Measurements from ENCODE around the gene MXD1.

Gene MXD1

GRCh38 chr2:69931832-69932595 lies 17.1 kb downstream of the MXD1 start:
- Histone ChIP-seq H3K4me3 (ENCODE audit: low read depth, low read length) (no peak overlapping the region), H3K36me3 (ENCODE audit: control insufficient read depth in 2 of 2, insufficient read depth in 1 of 2, low read length in 2 of 2) (peaks cover 0 to 20% of the 10 kb centered on the region in 2 experiments; a peak in 2 of 3 replicates), H3K9me3 (ENCODE audit: control insufficient read depth, insufficient read depth, low read depth, low read length) (no peaks in the 10 kb centered on the region), H3K4me1 (ENCODE audit: control insufficient read depth, insufficient read depth, low read length) (no peaks in the 10 kb centered on the region; the same call in 1 of the 2 replicates), H3K27ac (ENCODE audit: extremely low read depth, low read depth, low read length) (no peak overlapping the region)
- CTCF ChIA-PET: no interaction called here
- POLR2A ChIA-PET: interaction anchor here (1.6 kb wide), 1 partner anchor 17 kb away, joined by 5 read pairs; the partner anchor contains the start of gene MXD1
- no peak for TF ChIP-seq ZBTB17 (tag by site-specific recombination; IDR thresholded peaks at IDR 0.05)
- TF ChIP-seq MEIS1 (CRISPR knock-in tag; IDR thresholded peaks at IDR 0.05; ENCODE audit: borderline replicate concordance): no peak
- no peak for TF ChIP-seq ZNF433 (tag by site-specific recombination; IDR thresholded peaks at IDR 0.05; ENCODE audit: low read depth)
- no peak for TF ChIP-seq ZNF248 (tag by site-specific recombination; IDR thresholded peaks at IDR 0.05)
- no peak for TF ChIP-seq KLF9 (tag by site-specific recombination; IDR thresholded peaks at IDR 0.05; ENCODE audit: low read depth)
- TF ChIP-seq ZNF623 (tag by site-specific recombination; IDR thresholded peaks at IDR 0.05): no peak
- no peak for TF ChIP-seq ZNF404 (tag by site-specific recombination; IDR thresholded peaks at IDR 0.05)
- TF ChIP-seq, protein P1, sequence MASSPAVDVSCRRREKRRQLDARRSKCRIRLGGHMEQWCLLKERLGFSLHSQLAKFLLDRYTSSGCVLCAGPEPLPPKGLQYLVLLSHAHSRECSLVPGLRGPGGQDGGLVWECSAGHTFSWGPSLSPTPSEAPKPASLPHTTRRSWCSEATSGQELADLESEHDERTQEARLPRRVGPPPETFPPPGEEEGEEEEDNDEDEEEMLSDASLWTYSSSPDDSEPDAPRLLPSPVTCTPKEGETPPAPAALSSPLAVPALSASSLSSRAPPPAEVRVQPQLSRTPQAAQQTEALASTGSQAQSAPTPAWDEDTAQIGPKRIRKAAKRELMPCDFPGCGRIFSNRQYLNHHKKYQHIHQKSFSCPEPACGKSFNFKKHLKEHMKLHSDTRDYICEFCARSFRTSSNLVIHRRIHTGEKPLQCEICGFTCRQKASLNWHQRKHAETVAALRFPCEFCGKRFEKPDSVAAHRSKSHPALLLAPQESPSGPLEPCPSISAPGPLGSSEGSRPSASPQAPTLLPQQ (tag by site-specific recombination; IDR thresholded peaks at IDR 0.05): no peak

DNA sequence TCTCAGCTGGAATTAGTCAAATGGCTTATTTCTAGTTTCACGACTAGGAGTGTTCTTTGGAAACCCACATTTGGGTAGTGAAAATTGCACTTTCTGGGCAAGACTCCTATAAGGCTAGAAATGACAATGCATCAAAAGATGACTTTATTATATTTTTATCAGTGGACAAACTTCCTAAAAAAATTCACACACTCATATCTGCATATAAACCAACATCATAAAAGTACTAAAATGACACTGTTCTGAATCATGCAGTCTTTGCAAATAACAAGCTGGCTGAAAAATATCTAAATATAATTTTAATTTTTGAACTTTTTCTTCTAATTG lies 17.6 kb downstream of the MXD1 start:
- Histone ChIP-seq H3K36me3 (ENCODE audit: control insufficient read depth in 2 of 2, insufficient read depth in 1 of 2, low read length in 2 of 2) (peaks cover 0 to 26% of the 10 kb centered on the region in 2 experiments), H3K4me3 (ENCODE audit: low read depth, low read length) (no peak overlapping the region), H3K4me1 (ENCODE audit: control insufficient read depth, insufficient read depth, low read length) (no peaks in the 10 kb centered on the region; the same call in 1 of the 2 replicates), H3K27ac (ENCODE audit: extremely low read depth, low read depth, low read length) (no peak overlapping the region), H3K9me3 (ENCODE audit: control insufficient read depth, insufficient read depth, low read depth, low read length) (no peaks in the 10 kb centered on the region)
- no peak for TF ChIP-seq ZEB2 (tag by site-specific recombination; IDR thresholded peaks at IDR 0.05)
- TF ChIP-seq ZNF776 (tag by site-specific recombination; IDR thresholded peaks at IDR 0.05; ENCODE audit: borderline replicate concordance): no peak
- TF ChIP-seq GLIS2 (tag by site-specific recombination; IDR thresholded peaks at IDR 0.05): no peak
- no peak for TF ChIP-seq ZNF169 (tag by site-specific recombination; IDR thresholded peaks at IDR 0.05)
- TF ChIP-seq ZNF791 (tag by site-specific recombination; IDR thresholded peaks at IDR 0.05): no peak
- TF ChIP-seq, protein P2, sequence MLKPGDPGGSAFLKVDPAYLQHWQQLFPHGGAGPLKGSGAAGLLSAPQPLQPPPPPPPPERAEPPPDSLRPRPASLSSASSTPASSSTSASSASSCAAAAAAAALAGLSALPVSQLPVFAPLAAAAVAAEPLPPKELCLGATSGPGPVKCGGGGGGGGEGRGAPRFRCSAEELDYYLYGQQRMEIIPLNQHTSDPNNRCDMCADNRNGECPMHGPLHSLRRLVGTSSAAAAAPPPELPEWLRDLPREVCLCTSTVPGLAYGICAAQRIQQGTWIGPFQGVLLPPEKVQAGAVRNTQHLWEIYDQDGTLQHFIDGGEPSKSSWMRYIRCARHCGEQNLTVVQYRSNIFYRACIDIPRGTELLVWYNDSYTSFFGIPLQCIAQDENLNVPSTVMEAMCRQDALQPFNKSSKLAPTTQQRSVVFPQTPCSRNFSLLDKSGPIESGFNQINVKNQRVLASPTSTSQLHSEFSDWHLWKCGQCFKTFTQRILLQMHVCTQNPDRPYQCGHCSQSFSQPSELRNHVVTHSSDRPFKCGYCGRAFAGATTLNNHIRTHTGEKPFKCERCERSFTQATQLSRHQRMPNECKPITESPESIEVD (tag by site-specific recombination; IDR thresholded peaks at IDR 0.05): no peak
- no peak for TF ChIP-seq ZNF175 (tag by site-specific recombination; IDR thresholded peaks at IDR 0.05)
- TF ChIP-seq ZNF274 (IDR thresholded peaks at IDR 0.05; ENCODE audit: low read length): no peak
- TF ChIP-seq ZNF274 (tag by site-specific recombination; IDR thresholded peaks at IDR 0.05; ENCODE audit: borderline replicate concordance): no peak
- no peak for TF ChIP-seq FEZF1 (tag by site-specific recombination; IDR thresholded peaks at IDR 0.05)
- TF ChIP-seq ZNF248 (tag by site-specific recombination; IDR thresholded peaks at IDR 0.05): no peak
- no peak for TF ChIP-seq REPIN1 (tag by site-specific recombination; IDR thresholded peaks at IDR 0.05; ENCODE audit: low read depth)
- CTCF ChIA-PET: no interaction called here
- POLR2A ChIA-PET: interaction anchor here (1.5 kb wide), 1 partner anchor 18 kb away, joined by 6 read pairs; the partner anchor contains the start of gene MXD1
